GM19043 (cell line): ENCODE measurements around the gene SUN3.
"Not testable (repeated sequence)": the region's sequence is repeated elsewhere in the genome, so short reads cannot be mapped to it uniquely, and the experiment has no call there.

ENCODE experiments used
- ATAC-seq: cut with Tn5 transposase; IDR thresholded peaks from one replicate; pipeline ENCODE4 v1.9.1; 2021; ENCODE audit warnings: low read depth; ENCODE audit not compliant: unreplicated experiment

The SUN3 gene

GRCh38 chr7:47946581-47947354, 82.1 kb downstream of the SUN3 start:
- no peak for ATAC-seq

GRCh38 chr7:47945261-47946015, 83.5 kb downstream of the SUN3 start:
- no peak for ATAC-seq

- ATAC-seq = no peak
These were observed 84.2 kb downstream of the SUN3 start for GRCh38 chr7:47944536-47945260.

GRCh38 chr7:47943676-47944474, 85.0 kb downstream of the SUN3 start:
- no peak for ATAC-seq

- ATAC-seq = not testable (repeated sequence)
These were observed 86.3 kb downstream of the SUN3 start for GRCh38 chr7:47942651-47943050.

GRCh38 chr7:47942132-47942531, 86.8 kb downstream of the SUN3 start:
- no peak for ATAC-seq

- ATAC-seq = no peak
These were observed 87.6 kb downstream of the SUN3 start for GRCh38 chr7:47941136-47941844.

- no peak for ATAC-seq
These were observed 88.6 kb downstream of the SUN3 start for GRCh38 chr7:47940088-47941013.

- no peak for ATAC-seq
These were observed 89.4 kb downstream of the SUN3 start for GRCh38 chr7:47939425-47940036.

- ATAC-seq = no peak
These were observed 90.2 kb downstream of the SUN3 start for GRCh38 chr7:47938574-47939165.

GRCh38 chr7:47937711-47938573, 91.0 kb downstream of the SUN3 start:
- ATAC-seq = peak; percentile 57
